DOHH2 (cell line): ENCODE data around the gene PPP1R12C.
"Not testable (repeated sequence)": the region's sequence is repeated elsewhere in the genome, so short reads cannot be mapped to it uniquely, and the experiment has no call there.

Experiments
- H3F3A ChIP-seq: fragments of 200-600 bp; sonication (generic), shearing (Covaris generic); 2 replicates; pipeline ENCODE4 v1.6.0; 2016; ENCODE audit warnings: antibody characterized with exemption, mild to moderate bottlenecking; ENCODE audit not compliant: control insufficient read depth, insufficient read depth
- H3K27ac ChIP-seq: fragments of 200-600 bp; sonication (generic); 2 replicates; pipeline ENCODE4 v1.5.1; 2014; ENCODE audit warnings: low read depth, mild to moderate bottlenecking, low read length, moderate library complexity
- H3K27me3 ChIP-seq: fragments of 200-600 bp; sonication (generic); 2 replicates; pipeline ENCODE4 v1.6.1; 2014; ENCODE audit warnings: mild to moderate bottlenecking, low read length, mixed read lengths; ENCODE audit not compliant: control insufficient read depth
- H3K36me3 ChIP-seq: fragments of 200-600 bp; sonication (generic); 2 replicates; pipeline ENCODE4 v1.6.1; 2014; ENCODE audit warnings: mild to moderate bottlenecking, low read length, moderate library complexity, mixed read lengths; ENCODE audit not compliant: control insufficient read depth
- H3K4me1 ChIP-seq: fragments of 200-600 bp; sonication (generic); 2 replicates; pipeline ENCODE4 v1.6.1; 2014; ENCODE audit warnings: mild to moderate bottlenecking, low read length, mixed read lengths; ENCODE audit not compliant: control insufficient read depth
- H3K4me2 ChIP-seq: fragments of 200-600 bp; sonication (generic); 2 replicates; pipeline ENCODE4 v1.6.0; 2014; ENCODE audit warnings: mild to moderate bottlenecking, low read length, moderate library complexity
- H3K4me3 ChIP-seq: fragments of 200-600 bp; sonication (generic); 2 replicates; pipeline ENCODE4 v1.5.1; 2014; ENCODE audit warnings: mild to moderate bottlenecking, low read length, mixed read lengths
- H3K79me2 ChIP-seq: fragments of 200-600 bp; sonication (generic); 2 replicates; pipeline ENCODE4 v1.6.1; 2014; ENCODE audit warnings: mild to moderate bottlenecking, low read length, mixed read lengths; ENCODE audit not compliant: control insufficient read depth
- H3K9me2 ChIP-seq: fragments of 200-600 bp; sonication (generic); replicated peaks from 2 replicates; pipeline ENCODE4 v1.6.1; 2014; ENCODE audit warnings: mild to moderate bottlenecking, low read length, mixed read lengths; ENCODE audit not compliant: control insufficient read depth
- H3K9me3 ChIP-seq: fragments of 200-600 bp; sonication (generic); 2 replicates; pipeline ENCODE4 v1.6.1; 2014; ENCODE audit warnings: antibody characterized with exemption, low read length, mixed read lengths; ENCODE audit not compliant: control insufficient read depth, insufficient read depth
- H4K20me1 ChIP-seq: fragments of 200-600 bp; sonication (generic); 2 replicates; pipeline ENCODE4 v1.6.0; 2014; ENCODE audit warnings: low read depth, mild to moderate bottlenecking, antibody characterized with exemption, low read length, moderate library complexity; ENCODE audit not compliant: control insufficient read depth, insufficient read depth
- EZH2phosphoT487 ChIP-seq: fragments of 200-600 bp; sonication (generic); IDR thresholded peaks from 2 replicates; pipeline ENCODE4 v1.6.1; 2017; ENCODE audit warnings: borderline replicate concordance, mild to moderate bottlenecking, antibody characterized with exemption, low read length, moderate library complexity, mixed read lengths
- TF ChIP-seq, protein P1 (sequence below): fragments of 200-600 bp; sonication (generic); IDR thresholded peaks from one replicate; pipeline ENCODE4 v1.5.1; 2014; ENCODE audit warnings: antibody characterized with exemption, mild to moderate bottlenecking, low read depth, low read length; ENCODE audit not compliant: poor library complexity, severe bottlenecking

Gene PPP1R12C

GRCh38 chr19:55111238-55111831, 6.1 kb downstream of the PPP1R12C start:
- Histone ChIP-seq H3K9me3 (no peaks in the 10 kb centered on the region), H3K79me2 (peaks cover 90% of the 10 kb centered on the region), H3K27me3 (no peaks in the 10 kb centered on the region), H3K4me1 (peaks cover 38% of the 10 kb centered on the region), H3K4me2 (no peak overlapping the region), H3F3A (peaks cover 5% of the 10 kb centered on the region), H3K36me3 (peaks cover 65% of the 10 kb centered on the region), H4K20me1 (peaks cover 16% of the 10 kb centered on the region), H3K4me3 (no peak overlapping the region), H3K9me2 (no peaks in the 10 kb centered on the region), H3K27ac (no peak overlapping the region)
- TF ChIP-seq, protein P1, sequence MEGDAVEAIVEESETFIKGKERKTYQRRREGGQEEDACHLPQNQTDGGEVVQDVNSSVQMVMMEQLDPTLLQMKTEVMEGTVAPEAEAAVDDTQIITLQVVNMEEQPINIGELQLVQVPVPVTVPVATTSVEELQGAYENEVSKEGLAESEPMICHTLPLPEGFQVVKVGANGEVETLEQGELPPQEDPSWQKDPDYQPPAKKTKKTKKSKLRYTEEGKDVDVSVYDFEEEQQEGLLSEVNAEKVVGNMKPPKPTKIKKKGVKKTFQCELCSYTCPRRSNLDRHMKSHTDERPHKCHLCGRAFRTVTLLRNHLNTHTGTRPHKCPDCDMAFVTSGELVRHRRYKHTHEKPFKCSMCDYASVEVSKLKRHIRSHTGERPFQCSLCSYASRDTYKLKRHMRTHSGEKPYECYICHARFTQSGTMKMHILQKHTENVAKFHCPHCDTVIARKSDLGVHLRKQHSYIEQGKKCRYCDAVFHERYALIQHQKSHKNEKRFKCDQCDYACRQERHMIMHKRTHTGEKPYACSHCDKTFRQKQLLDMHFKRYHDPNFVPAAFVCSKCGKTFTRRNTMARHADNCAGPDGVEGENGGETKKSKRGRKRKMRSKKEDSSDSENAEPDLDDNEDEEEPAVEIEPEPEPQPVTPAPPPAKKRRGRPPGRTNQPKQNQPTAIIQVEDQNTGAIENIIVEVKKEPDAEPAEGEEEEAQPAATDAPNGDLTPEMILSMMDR, result no peak
- TF ChIP-seq EZH2phosphoT487, result no peak

GRCh38 chr19:55109527-55110291, 7.7 kb downstream of the PPP1R12C start:
- H3K9me3 ChIP-seq, result no peaks in the 10 kb centered on the region
- peaks cover 25% of the 10 kb centered on the region for H3K4me1 ChIP-seq
- H3K4me3 ChIP-seq, result no peak overlapping the region
- no peaks in the 10 kb centered on the region for H3K27me3 ChIP-seq
- no peaks in the 10 kb centered on the region for H3K9me2 ChIP-seq
- H3K79me2 ChIP-seq, result peaks cover 85% of the 10 kb centered on the region
- peaks cover 5% of the 10 kb centered on the region for H3F3A ChIP-seq
- H3K4me2 ChIP-seq, result no peak overlapping the region
- peaks cover 70% of the 10 kb centered on the region for H3K36me3 ChIP-seq
- H3K27ac ChIP-seq, result no peak overlapping the region
- peaks cover 11% of the 10 kb centered on the region for H4K20me1 ChIP-seq
- TF ChIP-seq, protein P1, result no peak
- no peak for TF ChIP-seq EZH2phosphoT487

DNA sequence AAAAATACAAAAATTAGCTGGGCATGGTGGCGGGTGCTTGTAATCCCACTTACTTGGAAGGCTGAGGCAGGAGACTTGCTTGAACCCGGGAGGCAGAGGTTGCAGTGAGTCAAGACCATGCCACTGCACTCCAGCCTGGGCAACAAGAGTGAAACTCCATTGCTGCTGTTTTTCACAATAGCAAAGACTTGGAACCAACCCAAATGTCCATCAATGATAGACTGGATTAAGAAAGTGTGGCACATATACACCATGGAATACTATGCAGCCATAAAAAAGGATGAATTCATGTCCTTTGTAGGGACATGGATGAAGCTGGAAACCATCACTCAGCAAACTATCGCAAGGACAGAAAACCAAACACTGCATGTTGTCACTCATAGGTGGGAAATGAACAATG, 10.2 kb downstream of the PPP1R12C start:
- H3K27me3 ChIP-seq, H3K4me3 ChIP-seq, H3K9me2 ChIP-seq, H3K9me3 ChIP-seq, H4K20me1 ChIP-seq, H3K4me1 ChIP-seq, H3K4me2 ChIP-seq, H3F3A ChIP-seq, H3K27ac ChIP-seq: not testable (repeated sequence)
- H3K36me3 ChIP-seq, result peaks cover 73% of the 10 kb centered on the region
- H3K79me2 ChIP-seq, result peaks cover 64% of the 10 kb centered on the region

GRCh38 chr19:55106591-55106990, 10.8 kb downstream of the PPP1R12C start:
- Histone ChIP-seq H3K36me3 (peaks cover 71% of the 10 kb centered on the region), H3K79me2 (peaks cover 57% of the 10 kb centered on the region), H3K4me1 (no peaks in the 10 kb centered on the region), H3K27ac (no peak overlapping the region), H3F3A (no peaks in the 10 kb centered on the region), H3K4me2 (no peak overlapping the region), H3K9me3 (no peaks in the 10 kb centered on the region), H3K4me3 (no peak overlapping the region), H3K9me2 (no peaks in the 10 kb centered on the region), H3K27me3 (no peaks in the 10 kb centered on the region), H4K20me1 (peaks cover 3% of the 10 kb centered on the region; the same call in 1 of the 2 replicates)
- no peak for TF ChIP-seq EZH2phosphoT487
- TF ChIP-seq, protein P1, result no peak
